HepG2 (cell line): ENCODE results near the gene ZNF292. TPM values are rescaled to one million over a fixed set of nuclear protein-coding genes. Genes with fewer than 3 reads are reported as not detected.

ENCODE experiments used
- ATAC-seq: fragments of 200-7000 bp; cut with Tn5 transposase; 3 replicates; pipeline ENCODE4 v1.9.1; 2020; ENCODE audit warnings: mild to moderate bottlenecking, moderate library complexity
- BruUV-seq: library from RNA; stranded (reverse); fragments of 400-500 nt; replicated peaks from 2 replicates; lab custom pipeline; 2021; lab: Mats Ljungman, UMichigan
- CTCF ChIA-PET: fragments of 300-600 bp; formaldehyde crosslinking; extraction: SDS; loops from one replicate; lab custom pipeline; 2021; ENCODE audit warnings: low total read pairs, inconsistent platforms, low intra/inter-chr PET ratio; lab: Yijun Ruan, JAX
- POLR2A ChIA-PET: fragments of 350-600 bp; sonication (Branson Sonifier 250); formaldehyde crosslinking; loops from one replicate; lab custom pipeline; 2020; ENCODE audit warnings: antibody characterized with exemption, inconsistent platforms; lab: Yijun Ruan, JAX
- DNase-seq: peaks from one replicate; pipeline ENCODE4 v3.0.0-alpha.2; 2015; ENCODE audit warnings: low spot score
- FAIRE-seq: peaks from 3 replicates; lab custom pipeline; 2011; peaks lifted over from hg19 to GRCh38; lab: Jason Lieb, UNC
- H2AFZ ChIP-seq: one replicate; pipeline ENCODE4 v1.6.1; 2011; ENCODE audit warnings: low read length, inconsistent platforms
- H3K27ac ChIP-seq: fragments of 300-600 bp; 3 replicates; pipeline ENCODE4 v1.8.0; 2011; ENCODE audit warnings: mixed run types, mild to moderate bottlenecking, mixed read lengths, low read length, inconsistent platforms; ENCODE audit not compliant: insufficient read depth; ENCODE audit errors: extremely low read length
- H3K27me3 ChIP-seq, 2 experiments: fragments of 200-600 bp in 1 of 2; 2 replicates in 1 of 2; 3 replicates in 1 of 2; pipeline versions ENCODE4 v1.6.0 to v1.8.0; 2011; ENCODE audit warnings: low read length in 2 of 2, mild to moderate bottlenecking in 2 of 2, moderate library complexity in 2 of 2, inconsistent platforms in 1 of 2; ENCODE audit not compliant: insufficient read depth in 2 of 2, control insufficient read depth in 1 of 2
- H3K36me3 ChIP-seq, 2 experiments: fragments of 200-600 bp in 1 of 2; replicated peaks in 1 of 2; 2 replicates in 1 of 2; 3 replicates in 1 of 2; pipeline versions ENCODE4 v1.5.1 to v1.8.0; 2011; ENCODE audit warnings: low read length in 2 of 2, inconsistent platforms in 1 of 2; ENCODE audit not compliant: insufficient read depth in 2 of 2, control insufficient read depth in 1 of 2
- H3K4me1 ChIP-seq: 2 replicates; pipeline ENCODE4 v1.5.1; 2012; ENCODE audit warnings: low read length, inconsistent platforms; ENCODE audit not compliant: insufficient read depth
- H3K4me2 ChIP-seq: 2 replicates; pipeline ENCODE4 v1.6.0; 2011; ENCODE audit warnings: low read depth, low read length, inconsistent platforms
- H3K4me3 ChIP-seq, 3 experiments: fragments of 200-600 bp in 1 of 3; sonication (generic), shearing (Covaris generic) in 1 of 3; replicated peaks in 1 of 3; 2 replicates each; pipeline ENCODE4 v1.5.1; 2011 to 2016; ENCODE audit warnings: low read length in 3 of 3, inconsistent platforms in 2 of 3, low read depth in 2 of 3, mild to moderate bottlenecking in 2 of 3, control low read depth in 1 of 3, mixed read lengths in 1 of 3; ENCODE audit not compliant: insufficient read depth in 1 of 3
- H3K79me2 ChIP-seq: one replicate; pipeline ENCODE4 v1.6.1; 2011; ENCODE audit warnings: low read length, inconsistent platforms; ENCODE audit not compliant: insufficient read depth
- H3K9ac ChIP-seq: 2 replicates; pipeline ENCODE4 v1.6.0; 2011; ENCODE audit warnings: mild to moderate bottlenecking, low read depth, low read length, inconsistent platforms; ENCODE audit not compliant: insufficient read depth
- H3K9me3 ChIP-seq: 2 replicates; pipeline ENCODE4 v1.5.1; 2012; ENCODE audit warnings: mild to moderate bottlenecking, low read length
- H4K20me1 ChIP-seq: 2 replicates; pipeline ENCODE4 v1.6.0; 2011; ENCODE audit warnings: inconsistent platforms, mild to moderate bottlenecking, low read length, moderate library complexity; ENCODE audit not compliant: insufficient read depth
- BRF2 ChIP-seq: sonication (generic); formaldehyde crosslinking; IDR thresholded peaks from 2 replicates; pipeline ENCODE4 v1.8.1; 2022; ENCODE audit warnings: mild to moderate bottlenecking, missing genetic modification reagents
- ESRRA ChIP-seq: sonication (generic); formaldehyde crosslinking; IDR thresholded peaks from 2 replicates; pipeline ENCODE4 v1.5.1; 2020; ENCODE audit warnings: mild to moderate bottlenecking, low read depth, missing genetic modification reagents
- NFIB ChIP-seq: sonication (generic); formaldehyde crosslinking; IDR thresholded peaks from 2 replicates; pipeline ENCODE4 v1.9.0; 2021; ENCODE audit warnings: missing genetic modification reagents, mild to moderate bottlenecking, borderline replicate concordance
- NR2F2 ChIP-seq: IDR thresholded peaks from 2 replicates; pipeline ENCODE4 v1.6.1; 2012; ENCODE audit warnings: low read depth, inconsistent platforms, borderline replicate concordance
- TRIM22 ChIP-seq: fragments of 450-650 bp; IDR thresholded peaks from 2 replicates; pipeline ENCODE4 v1.6.1; 2017
- ZNF678 ChIP-seq: sonication (generic); formaldehyde crosslinking; IDR thresholded peaks from 2 replicates; pipeline ENCODE4 v1.4.0; 2020; ENCODE audit warnings: mild to moderate bottlenecking, missing genetic modification reagents
- in situ Hi-C: cut with HindIII; loops from 2 replicates; pipeline ENCODE4 v1.10.0; 2017; ENCODE audit warnings: low pct_unique_long_range_greater_than_20kb; ENCODE audit not compliant: extremely low pct_ligation_motif_present
- intact Hi-C: fragments of 100-400 bp; cut with micrococcal nuclease; formaldehyde crosslinking; loops from one replicate; pipeline ENCODE4 v1.10.0; 2022; ENCODE audit not compliant: unreplicated experiment
- polyA plus RNA-seq, 8 experiments: library from polyadenylated mRNA; depleted of rRNA in 3 of 8; stranded (reverse) in 7 of 8; unstranded in 1 of 8; fragments of >200 nt; fragmentation: Illumina TruSeq in 4 of 8; extraction: Trizol in 4 of 8; gene quantifications; 2 replicates each; pipeline versions ENCODE4 v1.2.1 to v1.2.3, GENCODE V29; 2011 to 2016; ENCODE audit warnings: low read depth in 4 of 8, missing spikeins in 1 of 8, mixed read lengths in 1 of 8; ENCODE audit not compliant: insufficient read depth in 1 of 8
- total RNA-seq, 5 experiments: library from RNA; depleted of rRNA; stranded (reverse); fragments of >200 nt; fragmentation: Illumina TruSeq; extraction: Trizol; gene quantifications; 2 replicates each; pipeline ENCODE4 v1.2.3, GENCODE V29; 2016; ENCODE audit warnings: low read depth in 1 of 5
- TF ChIP-seq, protein P1 (sequence below), 2 experiments: sonication (generic) in 1 of 2; formaldehyde crosslinking in 1 of 2; IDR thresholded peaks; 2 replicates each; pipeline versions ENCODE4 v1.4.0 to v1.6.1; 2016 to 2020; ENCODE audit warnings: borderline replicate concordance in 1 of 2, low read depth in 1 of 2, mild to moderate bottlenecking in 1 of 2, missing genetic modification reagents in 1 of 2
- TF ChIP-seq, protein P2 (sequence below): sonication (generic); formaldehyde crosslinking; IDR thresholded peaks from 2 replicates; pipeline ENCODE4 v1.5.0; 2020; ENCODE audit warnings: mild to moderate bottlenecking, missing genetic modification reagents, moderate library complexity
- TF ChIP-seq, protein P3 (sequence below): IDR thresholded peaks from 2 replicates; pipeline ENCODE4 v1.6.1; 2012; ENCODE audit warnings: low read depth, low read length, improper control_type of control experiment

The ZNF292 gene
- total and polyA plus RNA-seq, 2 of the 13 experiments (the other 11 are each of a cell fraction or from before 2014, with no cell fraction given) = 9.9 to 12.8 TPM

DNA sequence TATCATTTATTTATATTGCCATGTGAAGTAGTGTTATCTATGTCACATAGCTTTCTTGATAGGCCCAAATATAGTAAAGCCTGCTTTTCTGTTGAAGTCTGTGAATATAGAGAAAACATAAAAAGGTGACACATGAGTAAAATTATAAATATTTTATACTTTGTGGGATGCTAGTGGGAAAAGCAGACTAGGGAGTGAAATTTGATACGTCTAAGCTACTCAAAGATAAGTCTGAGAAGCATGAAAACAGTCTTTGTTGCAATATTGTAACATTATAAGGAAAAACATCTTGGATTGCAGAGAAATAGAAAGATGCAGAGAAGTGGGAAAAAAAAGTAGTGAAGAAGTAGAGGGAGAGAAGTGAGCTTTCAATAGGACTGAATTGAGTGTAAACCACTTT lies 75.4 kb downstream of the ZNF292 start (continued):
- TF ChIP-seq ESRRA (CRISPR knock-in tag) (no peak), NFIB (no peak)
- TF ChIP-seq, protein P1, sequence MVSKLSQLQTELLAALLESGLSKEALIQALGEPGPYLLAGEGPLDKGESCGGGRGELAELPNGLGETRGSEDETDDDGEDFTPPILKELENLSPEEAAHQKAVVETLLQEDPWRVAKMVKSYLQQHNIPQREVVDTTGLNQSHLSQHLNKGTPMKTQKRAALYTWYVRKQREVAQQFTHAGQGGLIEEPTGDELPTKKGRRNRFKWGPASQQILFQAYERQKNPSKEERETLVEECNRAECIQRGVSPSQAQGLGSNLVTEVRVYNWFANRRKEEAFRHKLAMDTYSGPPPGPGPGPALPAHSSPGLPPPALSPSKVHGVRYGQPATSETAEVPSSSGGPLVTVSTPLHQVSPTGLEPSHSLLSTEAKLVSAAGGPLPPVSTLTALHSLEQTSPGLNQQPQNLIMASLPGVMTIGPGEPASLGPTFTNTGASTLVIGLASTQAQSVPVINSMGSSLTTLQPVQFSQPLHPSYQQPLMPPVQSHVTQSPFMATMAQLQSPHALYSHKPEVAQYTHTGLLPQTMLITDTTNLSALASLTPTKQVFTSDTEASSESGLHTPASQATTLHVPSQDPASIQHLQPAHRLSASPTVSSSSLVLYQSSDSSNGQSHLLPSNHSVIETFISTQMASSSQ (IDR thresholded peaks at IDR 0.05; ENCODE audit: low read depth) = no peak
- TF ChIP-seq, protein P1 (CRISPR knock-in tag; IDR thresholded peaks at IDR 0.05; ENCODE audit: borderline replicate concordance) = no peak

DNA sequence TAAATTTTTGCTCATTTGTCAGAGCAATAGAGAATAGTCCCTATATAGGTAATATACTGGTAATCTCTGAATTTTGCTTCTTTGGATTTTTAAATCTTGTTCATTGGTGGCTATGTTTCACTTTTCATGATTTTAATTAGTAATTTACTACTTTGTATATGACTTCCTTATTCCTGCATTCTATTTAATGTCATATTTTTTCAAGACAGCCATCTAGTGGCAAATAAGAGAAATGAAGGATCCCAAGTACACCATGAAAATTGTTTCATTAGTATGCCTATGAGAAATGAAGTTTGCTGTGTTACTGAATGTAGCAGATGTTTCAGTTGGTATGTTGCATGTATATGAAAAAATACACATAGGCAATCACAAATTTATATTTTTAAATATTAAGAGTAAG lies 82.4 kb downstream of the ZNF292 start:
- Histone ChIP-seq H3K27me3 (no peaks in the 10 kb centered on the region), H3K4me3 (no peak overlapping the region), H4K20me1 (peaks cover 5% of the 10 kb centered on the region; the same call in 1 of the 2 replicates), H3K4me1 (peaks cover 6% of the 10 kb centered on the region), H3K27ac (no peak overlapping the region), H3K9ac (no peak overlapping the region), H3K36me3 (peaks cover 4 to 24% of the 10 kb centered on the region in 2 experiments; a peak in 3 of 5 replicates), H3K79me2 (no peaks in the 10 kb centered on the region), H3K4me2 (no peak overlapping the region), H2AFZ (no peak overlapping the region), H3K9me3 (no peaks in the 10 kb centered on the region)
- intact Hi-C loops (loop anchor here (1.0 to 5.0 kb wide), 2 partner anchors 81 to 99 kb away; partner anchors contain the start of gene ZNF292), in situ Hi-C loops (loop anchor here (5.0 kb wide), 1 partner anchor 101 kb away; no protein-coding TSS in a partner anchor)
- no TSS peak for BruUV-seq
- FAIRE-seq (no peak), ATAC-seq (peak; percentile 54; the same call in 2 of the 3 replicates), DNase-seq (peak; percentile 9)
- ChIA-PET POLR2A (no interaction called here), CTCF (interaction anchor here (1.7 kb wide), 1 partner anchor 98 kb away, joined by 15 read pairs; no protein-coding TSS in a partner anchor)
- TF ChIP-seq, protein P2, sequence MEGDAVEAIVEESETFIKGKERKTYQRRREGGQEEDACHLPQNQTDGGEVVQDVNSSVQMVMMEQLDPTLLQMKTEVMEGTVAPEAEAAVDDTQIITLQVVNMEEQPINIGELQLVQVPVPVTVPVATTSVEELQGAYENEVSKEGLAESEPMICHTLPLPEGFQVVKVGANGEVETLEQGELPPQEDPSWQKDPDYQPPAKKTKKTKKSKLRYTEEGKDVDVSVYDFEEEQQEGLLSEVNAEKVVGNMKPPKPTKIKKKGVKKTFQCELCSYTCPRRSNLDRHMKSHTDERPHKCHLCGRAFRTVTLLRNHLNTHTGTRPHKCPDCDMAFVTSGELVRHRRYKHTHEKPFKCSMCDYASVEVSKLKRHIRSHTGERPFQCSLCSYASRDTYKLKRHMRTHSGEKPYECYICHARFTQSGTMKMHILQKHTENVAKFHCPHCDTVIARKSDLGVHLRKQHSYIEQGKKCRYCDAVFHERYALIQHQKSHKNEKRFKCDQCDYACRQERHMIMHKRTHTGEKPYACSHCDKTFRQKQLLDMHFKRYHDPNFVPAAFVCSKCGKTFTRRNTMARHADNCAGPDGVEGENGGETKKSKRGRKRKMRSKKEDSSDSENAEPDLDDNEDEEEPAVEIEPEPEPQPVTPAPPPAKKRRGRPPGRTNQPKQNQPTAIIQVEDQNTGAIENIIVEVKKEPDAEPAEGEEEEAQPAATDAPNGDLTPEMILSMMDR = peak; percentile 40
- TF ChIP-seq ZNF678 (CRISPR knock-in tag) (no peak), NR2F2 (no peak), TRIM22 (no peak), BRF2 (no peak)
- TF ChIP-seq, protein P3, sequence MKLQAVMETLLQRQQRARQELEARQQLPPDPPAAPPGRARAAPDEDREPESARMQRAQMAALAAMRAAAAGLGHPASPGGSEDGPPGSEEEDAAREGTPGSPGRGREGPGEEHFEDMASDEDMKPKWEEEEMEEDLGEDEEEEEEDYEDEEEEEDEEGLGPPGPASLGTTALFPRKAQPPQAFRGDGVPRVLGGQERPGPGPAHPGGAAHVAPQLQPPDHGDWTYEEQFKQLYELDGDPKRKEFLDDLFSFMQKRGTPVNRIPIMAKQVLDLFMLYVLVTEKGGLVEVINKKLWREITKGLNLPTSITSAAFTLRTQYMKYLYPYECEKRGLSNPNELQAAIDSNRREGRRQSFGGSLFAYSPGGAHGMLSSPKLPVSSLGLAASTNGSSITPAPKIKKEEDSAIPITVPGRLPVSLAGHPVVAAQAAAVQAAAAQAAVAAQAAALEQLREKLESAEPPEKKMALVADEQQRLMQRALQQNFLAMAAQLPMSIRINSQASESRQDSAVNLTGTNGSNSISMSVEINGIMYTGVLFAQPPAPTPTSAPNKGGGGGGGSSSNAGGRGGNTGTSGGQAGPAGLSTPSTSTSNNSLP = 0 out of 2 replicates have a peak, but pooled peaks have one; percentile 27
